T-helper 2 cell treated with Interferon-gamma antibody and Interleukin-4, amounts not matched to agents 100 ng/mL and 5 ng/mL, for 36 hours (primary cell): ENCODE results near the gene PRND. TPM values are rescaled to one million over a fixed set of nuclear protein-coding genes. Genes with fewer than 3 reads are reported as not detected.

Source experiments
- intact Hi-C: fragments of 100-400 bp; cut with micrococcal nuclease; formaldehyde crosslinking; loops from one replicate; pipeline ENCODE4 v1.15.1; 2023
- total RNA-seq: library from RNA; stranded (reverse); gene quantifications from 2 replicates; pipeline ENCODE4 v1.2.3, GENCODE V29; 2022

Gene PRND
- total RNA-seq, 1 donor from 2014 or later, result not detected

GRCh38 chr20:4776079-4776630 is 54.4 kb downstream of the PRND start:
- intact Hi-C loops, result no loop called here

Other genes starting within 250 kb of the PRND start
- gene PRNP, start 35.5 kb upstream of the PRND start, total RNA-seq, result 68.6 and 69.2 TPM in 2 replicates
- gene RASSF2, start 101.7 kb downstream of the PRND start, total RNA-seq, result 56.7 and 57.4 TPM in 2 replicates